Fibroblast of mammary gland (primary cell): Measurements from ENCODE around the gene CDH4.

Experiments
- DNase-seq: peaks from one replicate; pipeline ENCODE4 v3.0.0-alpha.2; 2010; ENCODE audit warnings: low read depth
- H3K4me3 ChIP-seq: 2 replicates; pipeline ENCODE4 v1.5.1; 2011; ENCODE audit warnings: low read depth, mild to moderate bottlenecking, low read length, moderate library complexity; ENCODE audit not compliant: control insufficient read depth
- TF ChIP-seq, protein P1 (sequence below): conservative IDR thresholded peaks from 2 replicates; pipeline ENCODE4 v1.5.1; 2011; ENCODE audit warnings: low read depth, low read length, inconsistent platforms; ENCODE audit not compliant: control insufficient read depth, insufficient read depth

The CDH4 gene

DNA sequence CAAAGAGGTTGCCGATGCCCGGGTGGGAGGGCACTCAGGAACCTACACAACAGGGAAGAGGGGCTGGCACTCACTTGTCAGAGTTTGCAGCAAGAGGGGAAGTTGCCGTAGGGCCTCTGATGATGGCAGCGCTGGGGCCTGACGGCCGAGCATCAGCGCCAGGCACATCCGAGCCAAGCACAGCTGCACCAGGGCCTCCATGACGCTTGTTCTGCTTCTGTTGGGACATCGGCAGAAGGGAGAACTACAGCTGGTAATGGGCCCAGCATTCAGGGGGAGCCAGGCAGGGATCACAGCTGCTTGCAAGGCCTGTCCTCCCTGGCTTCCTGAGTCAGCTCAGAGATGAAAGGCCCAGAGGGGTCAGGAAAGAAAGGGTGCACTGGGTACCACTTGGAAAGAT is 367.7 kb downstream of the CDH4 start:
- no peak overlapping the region for H3K4me3 ChIP-seq
- DNase-seq, result no peak
- TF ChIP-seq, protein P1, sequence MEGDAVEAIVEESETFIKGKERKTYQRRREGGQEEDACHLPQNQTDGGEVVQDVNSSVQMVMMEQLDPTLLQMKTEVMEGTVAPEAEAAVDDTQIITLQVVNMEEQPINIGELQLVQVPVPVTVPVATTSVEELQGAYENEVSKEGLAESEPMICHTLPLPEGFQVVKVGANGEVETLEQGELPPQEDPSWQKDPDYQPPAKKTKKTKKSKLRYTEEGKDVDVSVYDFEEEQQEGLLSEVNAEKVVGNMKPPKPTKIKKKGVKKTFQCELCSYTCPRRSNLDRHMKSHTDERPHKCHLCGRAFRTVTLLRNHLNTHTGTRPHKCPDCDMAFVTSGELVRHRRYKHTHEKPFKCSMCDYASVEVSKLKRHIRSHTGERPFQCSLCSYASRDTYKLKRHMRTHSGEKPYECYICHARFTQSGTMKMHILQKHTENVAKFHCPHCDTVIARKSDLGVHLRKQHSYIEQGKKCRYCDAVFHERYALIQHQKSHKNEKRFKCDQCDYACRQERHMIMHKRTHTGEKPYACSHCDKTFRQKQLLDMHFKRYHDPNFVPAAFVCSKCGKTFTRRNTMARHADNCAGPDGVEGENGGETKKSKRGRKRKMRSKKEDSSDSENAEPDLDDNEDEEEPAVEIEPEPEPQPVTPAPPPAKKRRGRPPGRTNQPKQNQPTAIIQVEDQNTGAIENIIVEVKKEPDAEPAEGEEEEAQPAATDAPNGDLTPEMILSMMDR, result no peak

DNA sequence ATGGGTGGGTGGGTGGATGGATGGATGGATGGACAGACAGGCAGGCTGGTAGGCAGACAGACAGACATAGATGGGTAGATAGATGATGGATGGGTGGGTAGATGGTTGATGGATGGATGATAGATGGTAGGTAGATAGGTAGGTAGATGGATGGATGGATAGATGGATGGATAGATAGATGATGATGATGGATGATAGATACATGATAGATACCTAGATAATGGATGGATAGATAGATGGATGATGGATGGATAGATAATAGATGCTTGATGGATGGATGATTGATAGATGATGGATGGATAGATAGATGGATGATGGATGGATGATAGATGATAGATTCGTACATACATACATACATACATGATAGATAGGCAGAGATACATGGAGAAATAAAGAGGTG is 368.1 kb downstream of the CDH4 start:
- TF ChIP-seq, protein P1, result no peak
- no peak overlapping the region for H3K4me3 ChIP-seq
- DNase-seq, result no peak

DNA sequence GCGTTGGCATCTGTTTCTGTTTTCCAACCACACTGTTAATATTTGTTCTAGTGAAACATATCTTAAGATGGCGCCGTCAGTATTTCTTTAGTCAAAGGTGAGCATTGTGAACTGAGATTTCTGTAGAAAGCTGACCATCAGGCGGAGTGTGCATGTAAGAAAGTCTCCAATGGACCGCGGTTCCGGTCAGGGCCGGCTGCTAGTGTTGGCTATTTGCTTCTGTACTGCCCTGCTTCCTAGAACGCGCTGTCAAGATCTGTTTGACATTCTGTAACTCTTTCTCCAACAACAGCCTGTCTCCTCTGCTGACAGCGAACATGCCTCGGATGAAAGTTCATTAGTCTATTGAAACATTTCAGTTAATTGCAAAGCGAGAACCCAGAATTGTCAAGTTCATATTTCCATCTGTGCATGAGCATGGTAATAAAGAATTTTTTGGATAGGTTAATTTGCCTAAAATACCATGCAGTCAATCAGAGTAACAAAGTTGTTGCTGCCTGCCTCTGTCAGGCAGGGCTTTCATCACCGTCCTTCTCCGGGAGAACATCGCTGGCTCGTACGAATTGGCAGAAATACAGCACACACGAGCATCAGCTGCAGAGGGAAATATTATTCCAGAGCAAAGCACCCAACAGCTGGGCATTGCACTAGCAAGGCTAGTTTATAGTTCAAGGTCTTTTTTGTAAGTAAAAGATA is 369.1 kb downstream of the CDH4 start:
- H3K4me3 ChIP-seq, result no peak overlapping the region
- no peak for DNase-seq
- TF ChIP-seq, protein P1, result no peak

DNA sequence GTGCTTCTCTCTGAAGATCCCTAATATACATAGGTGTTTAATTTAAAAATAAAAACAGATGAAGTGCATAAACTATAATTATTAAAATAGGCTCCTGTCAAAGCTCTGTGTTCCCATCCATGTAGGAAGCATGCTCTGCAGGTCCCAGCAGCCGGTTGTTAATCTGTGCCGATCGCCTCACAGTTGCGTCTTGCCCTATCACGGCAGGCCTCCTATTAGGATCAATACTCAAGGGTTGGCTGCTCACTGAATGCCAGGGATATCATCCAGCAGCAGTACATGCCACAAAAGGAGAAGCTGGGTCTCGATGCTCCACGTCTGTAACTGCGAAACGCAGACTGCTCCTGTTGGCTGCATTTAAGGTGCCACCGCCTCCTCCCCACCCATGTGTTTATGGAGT is 369.8 kb downstream of the CDH4 start:
- no peak for DNase-seq
- H3K4me3 ChIP-seq, result no peak overlapping the region
- TF ChIP-seq, protein P1, result no peak

DNA sequence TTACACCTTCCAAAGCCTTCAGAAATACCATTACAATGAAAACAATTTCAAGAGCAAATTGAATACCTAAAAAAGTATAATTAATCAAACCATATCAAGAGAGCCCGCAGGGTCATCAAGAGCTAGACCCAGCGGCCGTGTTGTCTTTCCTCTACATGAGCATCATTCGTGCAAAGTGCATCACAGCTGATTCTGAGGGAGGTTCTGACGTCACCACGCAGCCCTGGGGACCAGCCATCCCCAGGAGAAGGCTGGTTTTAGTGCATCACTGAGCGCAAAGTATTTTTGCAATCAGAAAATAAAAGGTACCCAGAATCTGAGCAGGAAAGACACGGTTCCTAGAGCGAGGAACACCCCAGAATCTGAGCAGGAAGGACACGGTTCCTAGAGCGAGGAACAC is 371.4 kb downstream of the CDH4 start:
- TF ChIP-seq, protein P1, result no peak
- H3K4me3 ChIP-seq, result no peak overlapping the region
- no peak for DNase-seq

DNA sequence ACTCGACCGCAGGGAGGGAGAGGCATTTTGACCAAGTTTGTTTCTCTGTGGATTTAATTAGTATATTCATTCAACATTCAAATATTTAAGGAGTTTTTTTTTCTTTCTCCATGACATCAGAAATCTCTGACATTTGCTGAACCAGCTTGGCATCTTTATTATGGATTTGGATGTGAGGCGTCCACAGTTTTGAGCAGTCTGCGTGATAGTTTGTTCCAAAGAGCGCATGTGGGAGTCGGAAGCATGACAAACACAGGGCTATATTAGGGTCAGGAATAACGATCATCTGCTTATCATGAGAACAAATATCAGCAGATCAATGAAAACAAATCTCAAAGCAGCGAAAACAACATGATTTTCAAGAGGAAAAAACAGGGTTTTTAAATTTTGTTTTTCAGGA is 373.2 kb downstream of the CDH4 start:
- no peak for DNase-seq
- TF ChIP-seq, protein P1, result no peak
- H3K4me3 ChIP-seq, result no peak overlapping the region

DNA sequence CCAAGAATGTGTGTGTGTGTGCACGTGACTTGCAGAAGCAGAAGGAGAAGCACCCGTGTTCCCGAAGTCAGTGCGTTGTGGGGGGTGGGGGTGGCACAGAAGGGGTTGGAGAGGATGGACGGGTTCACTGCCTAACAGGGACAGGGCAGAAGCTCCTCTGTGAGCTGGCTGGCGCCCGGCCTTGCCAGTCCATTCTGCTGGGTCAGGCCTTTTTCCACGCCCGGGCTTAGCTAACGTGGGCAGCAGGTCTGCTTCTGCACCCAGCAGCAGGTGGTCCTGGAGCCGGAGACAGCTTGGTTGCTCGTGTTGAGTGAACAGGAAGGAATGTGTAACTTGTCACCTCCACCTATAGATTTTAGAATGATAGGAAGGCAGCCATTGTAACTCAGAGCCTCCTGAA is 374.4 kb downstream of the CDH4 start:
- TF ChIP-seq, protein P1, result no peak
- no peak for DNase-seq
- no peak overlapping the region for H3K4me3 ChIP-seq
